ENCODE data around the gene FANCI.

DNA sequence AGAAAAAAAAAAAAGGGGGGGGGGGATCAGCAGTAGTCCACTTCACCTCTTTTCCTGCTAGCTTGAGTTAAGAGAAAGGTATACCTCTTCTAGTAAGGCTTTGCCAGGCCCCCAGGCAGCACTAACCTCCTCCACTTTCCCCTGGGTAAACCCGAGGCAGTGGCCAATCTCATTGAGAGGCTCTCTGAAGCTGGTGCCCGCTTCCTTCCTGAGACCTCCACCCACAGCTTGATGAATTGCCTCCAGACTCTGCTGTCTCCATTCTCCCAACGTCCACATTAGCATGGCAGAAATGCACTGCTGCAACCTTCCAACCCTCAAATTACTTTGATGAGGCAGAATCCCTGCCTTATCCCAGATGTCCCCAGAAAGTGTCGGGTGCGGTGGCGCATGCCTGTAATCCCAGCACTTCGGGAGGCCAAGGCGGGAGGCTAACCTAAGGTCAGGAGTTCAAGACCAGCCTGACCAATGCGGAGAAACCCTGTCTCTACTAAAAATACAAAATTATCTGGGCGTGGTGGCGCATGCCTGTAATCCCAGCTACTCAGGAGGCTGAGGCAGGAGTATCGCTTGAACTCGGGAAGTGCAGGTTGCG is 37.7 kb upstream of the FANCI start:
- TF ChIP-seq, protein P1, sequence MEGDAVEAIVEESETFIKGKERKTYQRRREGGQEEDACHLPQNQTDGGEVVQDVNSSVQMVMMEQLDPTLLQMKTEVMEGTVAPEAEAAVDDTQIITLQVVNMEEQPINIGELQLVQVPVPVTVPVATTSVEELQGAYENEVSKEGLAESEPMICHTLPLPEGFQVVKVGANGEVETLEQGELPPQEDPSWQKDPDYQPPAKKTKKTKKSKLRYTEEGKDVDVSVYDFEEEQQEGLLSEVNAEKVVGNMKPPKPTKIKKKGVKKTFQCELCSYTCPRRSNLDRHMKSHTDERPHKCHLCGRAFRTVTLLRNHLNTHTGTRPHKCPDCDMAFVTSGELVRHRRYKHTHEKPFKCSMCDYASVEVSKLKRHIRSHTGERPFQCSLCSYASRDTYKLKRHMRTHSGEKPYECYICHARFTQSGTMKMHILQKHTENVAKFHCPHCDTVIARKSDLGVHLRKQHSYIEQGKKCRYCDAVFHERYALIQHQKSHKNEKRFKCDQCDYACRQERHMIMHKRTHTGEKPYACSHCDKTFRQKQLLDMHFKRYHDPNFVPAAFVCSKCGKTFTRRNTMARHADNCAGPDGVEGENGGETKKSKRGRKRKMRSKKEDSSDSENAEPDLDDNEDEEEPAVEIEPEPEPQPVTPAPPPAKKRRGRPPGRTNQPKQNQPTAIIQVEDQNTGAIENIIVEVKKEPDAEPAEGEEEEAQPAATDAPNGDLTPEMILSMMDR (IDR thresholded peaks at IDR 0.05) = no peak
- TF ChIP-seq POLR2A (IDR thresholded peaks at IDR 0.05) = no peak
